Adipocyte (in vitro differentiated cells): ENCODE data around the gene CPLX1.
"Not testable (repeated sequence)": the region's sequence is repeated elsewhere in the genome, so short reads cannot be mapped to it uniquely, and the experiment has no call there.

Experiments
- DNase-seq: peaks from one replicate; pipeline ENCODE4 v3.0.0-alpha.2; 2015; ENCODE audit warnings: low read depth
- H3K27me3 ChIP-seq: replicated peaks from 2 replicates; pipeline ENCODE4 v1.7.0; 2013; ENCODE audit warnings: mild to moderate bottlenecking, low read length, moderate library complexity; ENCODE audit not compliant: control insufficient read depth, insufficient read depth
- H3K36me3 ChIP-seq: 2 replicates; pipeline ENCODE4 v1.7.0; 2013; ENCODE audit warnings: low read length, mild to moderate bottlenecking, moderate library complexity; ENCODE audit not compliant: control insufficient read depth, insufficient read depth, severe bottlenecking
- H3K4me1 ChIP-seq: 2 replicates; pipeline ENCODE4 v1.7.0; 2013; ENCODE audit warnings: mild to moderate bottlenecking, low read length, moderate library complexity; ENCODE audit not compliant: control insufficient read depth, insufficient read depth
- H3K4me3 ChIP-seq: 2 replicates; pipeline ENCODE4 v1.7.0; 2013; ENCODE audit warnings: mild to moderate bottlenecking, low read length, moderate library complexity
- H3K9ac ChIP-seq: 2 replicates; pipeline ENCODE4 v1.7.0; 2013; ENCODE audit warnings: mild to moderate bottlenecking, low read length, moderate library complexity
- H3K9me3 ChIP-seq: 2 replicates; pipeline ENCODE4 v1.7.0; 2013; ENCODE audit warnings: mild to moderate bottlenecking, low read length, moderate library complexity; ENCODE audit not compliant: control insufficient read depth

CPLX1 gene

DNA sequence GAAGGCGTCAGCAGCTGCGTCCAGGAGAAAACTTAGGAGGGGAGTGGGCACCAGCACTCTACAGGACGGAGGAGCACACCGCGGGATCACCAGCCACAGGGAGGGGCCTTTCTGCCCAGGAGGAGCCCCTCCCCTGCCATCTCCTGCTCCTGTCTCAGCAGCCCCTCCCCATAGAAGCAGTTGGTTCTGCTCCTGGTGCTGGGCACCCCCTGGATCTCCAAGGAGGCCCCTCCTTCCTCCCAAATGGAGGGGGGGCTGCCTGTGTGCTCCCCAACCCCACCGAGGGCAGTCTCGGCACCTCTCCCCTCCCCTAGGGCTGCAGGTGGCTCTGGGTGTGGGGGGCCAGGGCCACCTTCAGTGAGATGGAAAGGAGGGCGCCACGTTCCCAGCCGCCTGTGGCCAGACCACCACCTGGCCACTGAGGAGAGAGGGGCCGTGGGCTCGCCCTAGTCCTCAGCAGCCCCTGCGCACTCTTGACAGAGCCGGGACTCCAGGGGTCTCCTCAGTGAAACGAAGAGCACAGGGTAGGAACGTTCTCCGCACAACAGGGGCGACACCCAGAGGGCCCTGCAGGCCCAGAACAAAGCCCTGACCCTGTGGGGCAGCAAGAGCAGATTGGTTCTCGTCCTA is 37.8 kb downstream of the CPLX1 start:
- Histone ChIP-seq H3K9me3 (no peaks in the 10 kb centered on the region), H3K9ac (no peak overlapping the region), H3K36me3 (no peaks in the 10 kb centered on the region), H3K4me1 (no peaks in the 10 kb centered on the region), H3K4me3 (no peak overlapping the region), H3K27me3 (peaks cover 40% of the 10 kb centered on the region)
- no peak for DNase-seq

DNA sequence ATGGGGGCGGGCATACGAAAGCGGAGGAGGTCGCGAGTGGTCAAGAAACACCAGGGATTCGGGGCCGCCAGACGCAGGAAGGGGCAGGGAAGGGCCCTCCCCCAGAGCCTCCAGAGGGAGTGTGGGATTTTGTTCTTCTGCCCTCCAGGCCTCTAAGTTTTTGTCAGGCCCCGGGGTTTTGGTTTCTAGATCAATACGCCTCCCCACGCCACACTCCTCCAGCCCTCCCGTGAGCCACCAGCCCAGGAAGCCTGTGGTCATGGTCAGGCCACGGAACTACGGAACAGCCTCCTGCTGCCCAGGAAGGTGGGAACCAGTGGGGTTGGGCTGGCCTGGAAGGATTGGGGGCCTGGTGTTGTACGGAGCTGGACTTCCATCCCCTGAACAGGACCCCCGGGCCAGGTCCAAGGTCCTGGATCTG is 38.4 kb downstream of the CPLX1 start:
- no peak for DNase-seq
- Histone ChIP-seq H3K36me3 (no peaks in the 10 kb centered on the region), H3K9me3 (no peaks in the 10 kb centered on the region), H3K27me3 (peaks cover 35% of the 10 kb centered on the region), H3K9ac (no peak overlapping the region), H3K4me3 (no peak overlapping the region), H3K4me1 (peaks cover 1% of the 10 kb centered on the region)

DNA sequence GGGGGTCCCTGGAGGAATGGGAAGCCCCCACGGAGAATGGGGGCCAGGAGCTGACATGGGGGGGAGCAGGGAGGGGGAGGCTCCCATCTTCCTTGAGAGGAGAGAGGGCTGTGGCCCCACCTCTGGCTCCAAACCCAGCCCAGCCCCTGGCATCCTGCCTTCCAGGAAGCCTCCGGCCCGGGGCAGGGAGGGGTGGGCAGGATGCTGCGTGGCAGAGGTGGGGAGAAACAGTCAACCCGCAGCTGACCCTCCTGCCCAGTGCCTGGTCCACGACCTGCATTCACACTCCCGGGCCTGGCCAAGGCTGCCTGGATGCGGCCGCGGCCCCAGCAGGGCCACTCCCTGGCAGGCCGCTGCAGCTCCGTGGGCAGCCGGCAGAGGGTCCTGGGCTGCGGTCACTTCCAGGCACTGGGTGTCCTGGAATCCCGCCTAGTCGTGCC is 39.0 kb downstream of the CPLX1 start:
- Histone ChIP-seq H3K9ac (no peak overlapping the region), H3K4me1 (peaks cover 6% of the 10 kb centered on the region), H3K27me3 (peaks cover 30% of the 10 kb centered on the region), H3K9me3 (no peaks in the 10 kb centered on the region), H3K4me3 (no peak overlapping the region), H3K36me3 (no peaks in the 10 kb centered on the region)
- no peak for DNase-seq

DNA sequence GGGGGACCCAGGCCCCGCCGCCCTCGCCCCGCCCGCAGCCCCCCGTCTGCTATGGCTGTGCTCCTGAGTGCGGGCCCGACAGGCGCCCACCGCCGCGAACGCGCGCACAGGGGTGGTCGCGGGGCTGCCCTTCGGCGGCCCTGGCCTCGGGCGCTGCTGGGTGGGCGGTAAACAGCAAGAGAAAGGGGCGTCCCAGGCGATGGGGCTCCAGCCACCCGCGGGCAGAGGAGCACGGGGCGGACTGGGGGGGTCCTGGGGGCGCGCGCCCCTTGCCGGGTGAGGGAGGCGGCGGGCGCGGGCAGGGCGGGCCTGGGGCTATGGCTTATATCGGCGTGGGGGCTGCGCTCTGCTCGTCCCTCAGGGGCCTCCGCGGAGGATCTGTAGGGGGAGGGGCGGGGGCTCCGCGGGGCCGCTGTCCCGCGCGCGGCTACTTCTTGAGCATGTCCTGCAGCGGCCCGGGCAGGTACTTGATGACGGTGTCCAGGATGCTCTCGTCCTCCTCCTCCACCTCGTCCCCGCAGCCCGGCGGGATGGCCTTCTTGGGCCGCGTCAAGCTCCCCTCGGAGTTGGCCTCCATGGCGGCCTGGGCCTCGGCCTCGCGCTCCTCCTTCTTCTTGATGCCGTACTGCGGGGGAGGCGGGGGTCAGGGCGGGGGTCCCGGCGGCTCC is 39.7 kb downstream of the CPLX1 start:
- H3K9ac ChIP-seq: no peak overlapping the region
- H3K9me3 ChIP-seq: no peaks in the 10 kb centered on the region
- no peaks in the 10 kb centered on the region for H3K36me3 ChIP-seq
- no peak for DNase-seq
- no peak overlapping the region for H3K4me3 ChIP-seq
- H3K4me1 ChIP-seq: peaks cover 6% of the 10 kb centered on the region
- peaks cover 25% of the 10 kb centered on the region for H3K27me3 ChIP-seq

DNA sequence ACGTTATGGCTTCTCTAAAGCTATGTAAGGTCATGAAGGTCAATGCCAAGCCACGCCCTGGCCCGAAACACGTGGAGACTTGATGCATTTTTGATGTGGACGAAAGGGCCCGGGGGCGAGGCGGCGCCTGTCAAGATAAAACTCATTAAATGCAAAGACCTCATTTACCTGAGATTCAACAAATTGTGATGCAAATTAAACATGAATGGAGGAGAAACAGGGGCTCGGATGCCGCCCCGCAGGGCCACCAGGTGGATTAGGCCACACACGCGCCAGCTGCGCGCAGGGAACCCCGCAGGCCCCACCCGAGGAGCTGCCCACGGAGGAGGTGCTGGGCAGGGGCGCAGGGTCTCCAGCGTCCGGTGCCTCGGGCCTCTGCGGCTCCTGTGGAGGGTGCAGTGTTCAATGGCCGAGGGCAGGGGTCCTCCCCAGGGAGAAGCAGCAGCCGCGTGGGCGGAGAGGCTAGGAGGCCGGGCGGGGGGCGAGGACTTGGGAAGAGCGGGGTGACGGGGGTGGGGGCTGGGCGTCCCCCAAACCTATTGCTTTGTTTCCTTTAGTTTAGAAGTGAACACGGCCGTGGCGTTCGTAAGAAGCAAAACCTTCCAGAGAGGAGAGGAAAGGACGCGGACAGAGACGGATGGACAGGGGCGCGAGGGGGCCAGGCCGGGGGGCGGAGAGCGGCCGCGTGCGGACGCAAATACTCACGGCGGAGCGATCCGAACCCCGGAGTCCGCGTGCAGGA is 40.4 kb downstream of the CPLX1 start:
- DNase-seq: peak; percentile 16
- Histone ChIP-seq H3K4me1 (peaks cover 9% of the 10 kb centered on the region), H3K9me3 (no peaks in the 10 kb centered on the region), H3K4me3 (no peak overlapping the region), H3K27me3 (peaks cover 20% of the 10 kb centered on the region), H3K36me3 (no peaks in the 10 kb centered on the region), H3K9ac (no peak overlapping the region)

DNA sequence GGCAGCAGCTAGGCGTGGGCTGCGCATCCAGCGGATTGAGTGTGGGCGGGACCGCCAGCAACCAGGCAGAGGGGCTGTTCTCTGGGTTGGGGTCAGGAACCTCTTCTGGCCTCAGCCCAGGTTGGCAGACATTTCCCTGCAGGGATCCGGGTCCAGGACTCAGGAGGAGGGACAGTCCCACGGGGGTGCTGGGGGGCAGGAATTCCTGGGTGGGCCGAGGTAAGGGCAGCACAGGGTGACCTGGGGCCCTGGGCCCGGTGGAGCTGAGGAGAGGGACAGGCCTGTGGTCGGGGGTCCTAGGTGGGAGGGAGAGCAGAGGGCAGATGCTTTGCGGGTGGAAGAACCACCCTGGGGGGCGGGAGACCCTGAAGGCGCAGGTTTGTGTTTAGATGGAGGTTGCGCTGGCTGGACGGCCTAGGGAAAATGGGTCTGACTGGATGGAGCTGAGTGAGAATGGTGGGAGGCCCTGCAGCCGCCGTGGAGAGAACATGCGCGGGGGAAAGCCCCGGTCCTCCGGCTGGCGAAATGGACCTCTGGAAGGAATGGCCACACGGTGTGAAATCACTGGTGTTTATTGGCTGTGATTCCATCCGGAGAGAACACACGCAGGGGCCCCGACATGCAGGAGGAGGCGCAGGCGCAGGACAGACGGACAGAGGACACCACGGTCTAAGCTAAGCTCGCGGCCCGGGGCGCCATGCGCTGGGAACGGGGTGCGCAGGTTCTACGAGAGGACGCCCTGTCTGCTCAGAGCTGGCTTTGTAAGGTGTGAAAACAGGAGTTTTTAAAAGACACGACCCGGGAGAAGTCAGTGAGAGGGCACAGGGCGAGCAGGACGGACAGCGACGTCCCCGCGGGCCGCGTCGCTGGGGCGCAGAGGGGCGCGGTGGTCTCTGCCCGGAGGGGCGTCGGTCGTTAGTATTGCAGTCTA is 41.3 kb downstream of the CPLX1 start:
- DNase-seq: no peak

DNA sequence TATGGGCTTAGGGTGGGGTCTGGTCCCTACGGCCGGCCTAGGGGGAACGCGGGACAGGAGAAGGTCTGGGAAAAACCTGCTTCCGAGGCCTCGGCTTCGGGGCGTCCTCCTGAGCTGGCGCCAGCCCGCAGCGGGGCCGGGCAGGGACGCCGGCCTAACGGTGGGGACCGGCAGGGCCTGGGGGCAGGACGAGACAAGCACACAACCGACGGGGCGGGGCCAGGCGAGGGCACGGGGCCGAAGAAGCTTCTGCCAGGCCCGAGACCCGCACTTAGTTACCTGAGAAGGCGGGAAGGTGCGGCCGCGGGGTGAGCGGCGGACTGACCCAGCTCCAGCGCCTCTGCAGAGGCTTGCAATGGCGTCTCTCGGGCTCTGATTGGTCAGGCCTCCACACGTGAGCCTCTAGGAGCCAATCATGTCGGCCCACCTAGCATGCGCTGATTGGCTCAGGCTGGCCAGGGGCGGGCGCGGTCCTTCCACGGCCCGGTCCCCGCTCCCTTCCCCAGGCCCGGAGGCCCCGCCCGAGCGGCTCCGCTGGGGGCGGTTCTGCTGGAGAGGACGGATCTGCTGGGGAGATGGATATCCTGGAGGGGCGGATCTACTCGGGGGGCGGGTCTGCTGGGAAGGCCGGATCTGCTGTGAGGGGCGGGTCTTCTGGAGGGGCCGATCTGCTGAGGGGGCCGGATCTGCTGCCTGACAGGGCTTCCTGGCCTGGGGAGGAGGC is 44.3 kb downstream of the CPLX1 start:
- H3K9ac ChIP-seq: peak overlapping the region; percentile 99
- H3K4me1 ChIP-seq: peaks cover 19% of the 10 kb centered on the region
- H3K36me3 ChIP-seq: peaks cover 19% of the 10 kb centered on the region
- H3K4me3 ChIP-seq: peak overlapping the region; percentile 98
- peak; percentile 99 for DNase-seq
- H3K27me3 ChIP-seq: peaks cover 10% of the 10 kb centered on the region
- H3K9me3 ChIP-seq: no peaks in the 10 kb centered on the region

More for the DNA sequence above, 41.3 kb downstream of the CPLX1 start:
- Histone ChIP-seq H3K4me3 (no peak overlapping the region), H3K27me3 (peaks cover 15% of the 10 kb centered on the region), H3K9me3 (no peaks in the 10 kb centered on the region), H3K36me3 (peaks cover 3% of the 10 kb centered on the region), H3K4me1 (peaks cover 17% of the 10 kb centered on the region), H3K9ac (no peak overlapping the region)

DNA sequence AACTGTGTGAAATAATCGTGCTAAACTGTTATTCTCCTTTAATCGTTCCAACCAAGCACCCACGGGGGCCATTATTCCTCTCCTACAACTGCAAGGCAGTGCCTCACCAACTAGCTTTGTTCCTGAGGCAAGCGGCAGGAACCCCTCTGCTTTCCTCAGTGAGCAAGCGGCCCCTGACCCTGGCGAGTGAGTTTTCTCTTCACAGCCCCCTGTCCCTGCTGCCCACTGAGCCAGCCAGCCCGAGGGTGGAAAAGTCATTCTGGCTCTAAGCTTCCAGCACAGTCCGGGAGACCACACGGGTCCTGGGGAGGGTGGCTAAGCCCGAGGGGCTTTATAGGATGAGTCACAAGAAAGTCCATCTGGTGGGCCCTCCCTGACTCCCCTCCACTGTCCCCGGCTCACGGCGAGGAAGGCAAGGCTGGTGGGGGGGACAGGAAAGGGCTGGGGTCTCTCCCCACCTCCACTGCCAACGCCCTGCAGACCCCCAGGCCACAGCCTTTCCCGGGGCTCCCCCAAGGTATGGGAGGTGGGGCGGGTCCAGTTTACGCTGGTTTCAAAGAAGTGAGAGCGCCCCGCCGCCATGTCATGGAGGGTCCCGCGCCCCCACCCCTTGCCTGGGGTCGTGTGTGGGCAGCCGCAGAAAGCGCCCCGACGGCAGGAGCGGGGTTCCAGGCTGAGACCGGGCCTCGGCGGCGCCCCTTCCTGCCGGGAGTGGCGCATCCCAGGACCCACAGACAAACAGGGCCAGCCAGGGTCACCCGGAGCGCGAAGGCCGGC is 45.0 kb downstream of the CPLX1 start:
- H3K36me3 ChIP-seq: peaks cover 22% of the 10 kb centered on the region
- peaks cover 10% of the 10 kb centered on the region for H3K27me3 ChIP-seq
- no peaks in the 10 kb centered on the region for H3K9me3 ChIP-seq
- H3K4me3 ChIP-seq: peak overlapping the region; percentile 98
- DNase-seq: peak; percentile 29
- H3K4me1 ChIP-seq: peaks cover 22% of the 10 kb centered on the region
- peak overlapping the region; percentile 99 for H3K9ac ChIP-seq

DNA sequence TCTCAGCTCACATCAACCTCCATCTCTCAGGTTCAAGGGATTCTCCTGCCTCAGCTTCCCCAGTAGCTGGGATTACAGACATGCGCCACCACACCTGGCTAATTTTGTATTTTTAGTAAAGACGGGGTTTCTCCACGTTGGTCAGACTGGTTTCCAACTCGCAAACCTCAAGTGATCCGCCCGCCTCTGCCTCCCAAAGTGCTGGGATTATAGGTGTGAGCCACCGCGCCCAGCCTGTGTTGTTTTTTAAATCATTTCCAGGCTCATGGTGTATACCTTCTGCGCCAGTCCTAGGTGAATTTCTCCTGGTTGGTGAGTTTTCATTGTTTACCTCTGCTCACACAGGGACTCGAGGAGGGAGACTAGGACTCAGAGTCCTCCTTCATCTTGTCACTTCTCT is 45.7 kb downstream of the CPLX1 start:
- H3K4me3 ChIP-seq: peak overlapping the region; percentile 98
- peaks cover 26% of the 10 kb centered on the region for H3K4me1 ChIP-seq
- H3K9me3 ChIP-seq, DNase-seq, H3K27me3 ChIP-seq: not testable (repeated sequence)
- peaks cover 27% of the 10 kb centered on the region for H3K36me3 ChIP-seq
- H3K9ac ChIP-seq: peak overlapping the region; percentile 99

DNA sequence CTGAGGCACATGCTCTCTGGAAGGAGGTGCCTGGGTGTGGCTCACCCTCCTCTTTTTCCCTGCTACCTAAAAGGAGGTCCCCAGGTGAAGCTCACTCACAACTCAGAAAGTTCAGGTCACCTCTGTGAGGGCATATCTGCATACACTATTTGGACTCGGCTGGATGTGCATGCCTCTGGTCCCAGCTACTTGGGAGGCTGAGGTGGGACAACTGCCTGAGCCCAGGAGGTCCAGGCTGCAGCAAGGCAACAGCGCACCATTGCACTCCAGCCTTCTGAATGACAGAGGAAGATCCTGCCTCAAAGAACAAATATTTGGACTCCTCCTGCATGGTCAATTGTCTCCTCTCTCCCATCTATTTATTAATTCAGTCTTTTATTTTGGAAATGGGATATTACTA is 46.4 kb downstream of the CPLX1 start:
- no peaks in the 10 kb centered on the region for H3K27me3 ChIP-seq
- peaks cover 33% of the 10 kb centered on the region for H3K4me1 ChIP-seq
- no peaks in the 10 kb centered on the region for H3K9me3 ChIP-seq
- peak overlapping the region; percentile 98 for H3K4me3 ChIP-seq
- H3K36me3 ChIP-seq: peaks cover 28% of the 10 kb centered on the region
- H3K9ac ChIP-seq: no peak overlapping the region
- DNase-seq: no peak
